MM.1S (cell line): Measurements from ENCODE around the gene NPSR1.

Experiments used
- DNase-seq: peaks from one replicate; pipeline ENCODE4 v3.0.0-alpha.2; 2015
- H2AFZ ChIP-seq: fragments of 300-600 bp; sonication (generic); 2 replicates; pipeline ENCODE4 v1.6.0; 2016; ENCODE audit warnings: antibody characterized with exemption, low read length
- H3F3A ChIP-seq: fragments of 300-600 bp; sonication (generic); 2 replicates; pipeline ENCODE4 v1.6.1; 2016; ENCODE audit warnings: mild to moderate bottlenecking, antibody characterized with exemption, low read length, moderate library complexity, mixed read lengths; ENCODE audit not compliant: insufficient read depth
- H3K27ac ChIP-seq: fragments of 300-600 bp; sonication (generic); 2 replicates; pipeline ENCODE4 v1.5.1; 2016; ENCODE audit warnings: mild to moderate bottlenecking, low read length
- H3K27me3 ChIP-seq: fragments of 300-600 bp; sonication (generic); replicated peaks from 2 replicates; pipeline ENCODE4 v1.6.0; 2016; ENCODE audit warnings: low read length; ENCODE audit not compliant: insufficient read depth
- H3K36me3 ChIP-seq: fragments of 300-600 bp; sonication (generic); replicated peaks from 2 replicates; pipeline ENCODE4 v1.6.1; 2016; ENCODE audit warnings: mild to moderate bottlenecking, low read length, mixed read lengths; ENCODE audit not compliant: insufficient read depth
- H3K4me1 ChIP-seq: fragments of 300-600 bp; sonication (generic); 2 replicates; pipeline ENCODE4 v1.6.1; 2016; ENCODE audit warnings: low read length, mixed read lengths
- H3K4me2 ChIP-seq: fragments of 300-600 bp; sonication (generic); 2 replicates; pipeline ENCODE4 v1.6.0; 2016; ENCODE audit warnings: low read depth, low read length
- H3K4me3 ChIP-seq: fragments of 300-600 bp; sonication (generic); 2 replicates; pipeline ENCODE4 v1.5.1; 2016; ENCODE audit warnings: low read length, mixed read lengths
- H3K79me2 ChIP-seq: fragments of 300-600 bp; sonication (generic); 2 replicates; pipeline ENCODE4 v1.6.1; 2016; ENCODE audit warnings: mixed run types, low read length, mixed read lengths
- H3K9ac ChIP-seq: fragments of 300-600 bp; sonication (generic); 2 replicates; pipeline ENCODE4 v1.6.1; 2016; ENCODE audit warnings: low read length, mixed read lengths
- H3K9me2 ChIP-seq: fragments of 300-600 bp; sonication (generic); replicated peaks from 2 replicates; pipeline ENCODE4 v1.6.1; 2016; ENCODE audit warnings: mild to moderate bottlenecking, low read length, mixed read lengths; ENCODE audit not compliant: insufficient read depth
- H3K9me3 ChIP-seq: fragments of 300-600 bp; sonication (generic); replicated peaks from 2 replicates; pipeline ENCODE4 v1.6.1; 2016; ENCODE audit warnings: mild to moderate bottlenecking, low read length, mixed read lengths; ENCODE audit not compliant: insufficient read depth
- H4K20me1 ChIP-seq: fragments of 300-600 bp; sonication (generic); 2 replicates; pipeline ENCODE4 v1.6.1; 2016; ENCODE audit warnings: mild to moderate bottlenecking, low read length, moderate library complexity, mixed read lengths; ENCODE audit not compliant: insufficient read depth
- EZH2 ChIP-seq: fragments of 300-600 bp; sonication (generic); optimal IDR thresholded peaks from 2 replicates; pipeline ENCODE3; 2017; ENCODE audit warnings: low read depth, mild to moderate bottlenecking, antibody characterized with exemption, low read length, mixed read lengths
- EZH2phosphoT487 ChIP-seq: fragments of 300-600 bp; sonication (generic); IDR thresholded peaks from 2 replicates; pipeline ENCODE4 v1.6.1; 2018; ENCODE audit warnings: antibody characterized with exemption, low read length
- TF ChIP-seq, protein P1 (sequence below): fragments of 300-600 bp; sonication (generic); IDR thresholded peaks from 2 replicates; pipeline ENCODE4 v1.5.1; 2016; ENCODE audit warnings: antibody characterized with exemption, low read length, mixed read lengths

NPSR1 gene

DNA sequence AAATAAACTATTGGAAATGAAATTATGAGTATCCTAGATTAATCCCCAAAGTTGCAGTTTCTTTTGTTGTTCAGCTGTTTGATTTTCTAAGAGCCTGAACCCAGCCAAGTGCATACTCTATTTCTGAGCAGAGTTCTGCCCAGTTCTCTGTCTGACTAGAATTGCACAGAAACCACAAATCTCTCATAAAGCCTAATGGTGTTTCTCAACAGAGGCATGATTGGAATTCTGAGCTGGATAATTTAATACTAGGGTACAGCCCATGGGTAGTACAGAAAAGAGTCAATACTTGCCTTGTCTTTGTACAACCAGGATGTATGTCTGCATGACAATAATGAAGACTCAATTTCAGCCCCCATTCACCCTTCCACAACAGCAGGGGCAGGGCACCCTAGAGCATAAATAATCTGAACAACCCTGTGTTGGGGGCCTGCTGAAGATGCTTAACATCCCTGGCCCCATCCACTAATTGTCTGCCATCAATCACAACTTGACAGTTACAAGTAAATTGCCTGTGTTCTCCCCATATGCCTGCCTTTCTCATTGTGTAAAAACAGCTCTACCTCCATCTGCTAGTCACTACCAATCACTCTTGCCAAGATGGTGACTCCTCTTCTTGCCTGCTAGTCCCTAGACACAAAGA lies 114.4 kb downstream of the NPSR1 start:
- Histone ChIP-seq H4K20me1 (no peaks in the 10 kb centered on the region), H3K9me3 (no peaks in the 10 kb centered on the region), H3F3A (no peaks in the 10 kb centered on the region), H3K27ac (no peak overlapping the region), H3K27me3 (no peaks in the 10 kb centered on the region), H3K4me2 (no peak overlapping the region), H3K36me3 (no peaks in the 10 kb centered on the region), H3K4me3 (no peak overlapping the region), H3K9ac (no peak overlapping the region), H3K79me2 (no peaks in the 10 kb centered on the region), H3K9me2 (no peaks in the 10 kb centered on the region), H3K4me1 (no peaks in the 10 kb centered on the region), H2AFZ (no peak overlapping the region)
- no peak for TF ChIP-seq EZH2phosphoT487
- TF ChIP-seq EZH2, result no peak
- TF ChIP-seq, protein P1, sequence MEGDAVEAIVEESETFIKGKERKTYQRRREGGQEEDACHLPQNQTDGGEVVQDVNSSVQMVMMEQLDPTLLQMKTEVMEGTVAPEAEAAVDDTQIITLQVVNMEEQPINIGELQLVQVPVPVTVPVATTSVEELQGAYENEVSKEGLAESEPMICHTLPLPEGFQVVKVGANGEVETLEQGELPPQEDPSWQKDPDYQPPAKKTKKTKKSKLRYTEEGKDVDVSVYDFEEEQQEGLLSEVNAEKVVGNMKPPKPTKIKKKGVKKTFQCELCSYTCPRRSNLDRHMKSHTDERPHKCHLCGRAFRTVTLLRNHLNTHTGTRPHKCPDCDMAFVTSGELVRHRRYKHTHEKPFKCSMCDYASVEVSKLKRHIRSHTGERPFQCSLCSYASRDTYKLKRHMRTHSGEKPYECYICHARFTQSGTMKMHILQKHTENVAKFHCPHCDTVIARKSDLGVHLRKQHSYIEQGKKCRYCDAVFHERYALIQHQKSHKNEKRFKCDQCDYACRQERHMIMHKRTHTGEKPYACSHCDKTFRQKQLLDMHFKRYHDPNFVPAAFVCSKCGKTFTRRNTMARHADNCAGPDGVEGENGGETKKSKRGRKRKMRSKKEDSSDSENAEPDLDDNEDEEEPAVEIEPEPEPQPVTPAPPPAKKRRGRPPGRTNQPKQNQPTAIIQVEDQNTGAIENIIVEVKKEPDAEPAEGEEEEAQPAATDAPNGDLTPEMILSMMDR, result no peak
- DNase-seq, result no peak

DNA sequence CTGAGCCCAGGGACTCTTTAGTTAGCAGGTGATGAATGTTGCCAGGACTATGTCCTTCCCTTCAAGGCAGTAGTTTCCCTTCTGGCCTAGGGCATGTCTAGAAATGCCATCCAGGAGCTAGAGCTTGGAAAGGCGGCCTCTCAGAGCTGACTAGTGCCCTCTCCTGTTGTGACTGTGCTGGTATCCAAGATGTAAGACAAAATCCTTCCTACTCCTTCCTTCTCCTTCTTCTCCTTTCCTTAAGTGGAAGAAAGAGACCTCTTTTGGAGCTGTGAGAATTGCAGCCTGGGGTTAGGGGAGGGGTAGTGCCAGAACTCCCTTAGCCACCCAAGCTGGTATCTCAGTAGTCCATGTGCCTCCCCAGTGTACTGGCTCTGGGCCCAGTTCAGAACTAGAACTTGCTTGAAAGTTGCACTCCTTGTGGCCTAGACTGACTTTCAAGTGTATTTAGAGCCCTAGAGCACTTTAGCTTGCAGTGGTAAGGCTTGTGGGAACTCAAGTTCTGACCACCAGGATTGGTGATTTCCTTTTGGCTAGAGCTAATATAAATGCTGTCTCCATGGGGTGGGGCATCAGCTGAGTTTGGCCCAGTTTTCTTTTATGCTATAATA lies 118.8 kb downstream of the NPSR1 start:
- Histone ChIP-seq H2AFZ (no peak overlapping the region), H3K27ac (no peak overlapping the region), H3K79me2 (no peaks in the 10 kb centered on the region), H3K9me2 (no peaks in the 10 kb centered on the region), H3K36me3 (no peaks in the 10 kb centered on the region), H3F3A (no peaks in the 10 kb centered on the region), H3K4me3 (no peak overlapping the region), H3K4me2 (no peak overlapping the region), H3K9ac (no peak overlapping the region), H3K9me3 (no peaks in the 10 kb centered on the region), H3K4me1 (no peaks in the 10 kb centered on the region), H3K27me3 (no peaks in the 10 kb centered on the region), H4K20me1 (no peaks in the 10 kb centered on the region)
- no peak for DNase-seq
- TF ChIP-seq EZH2phosphoT487 (no peak), EZH2 (no peak)

DNA sequence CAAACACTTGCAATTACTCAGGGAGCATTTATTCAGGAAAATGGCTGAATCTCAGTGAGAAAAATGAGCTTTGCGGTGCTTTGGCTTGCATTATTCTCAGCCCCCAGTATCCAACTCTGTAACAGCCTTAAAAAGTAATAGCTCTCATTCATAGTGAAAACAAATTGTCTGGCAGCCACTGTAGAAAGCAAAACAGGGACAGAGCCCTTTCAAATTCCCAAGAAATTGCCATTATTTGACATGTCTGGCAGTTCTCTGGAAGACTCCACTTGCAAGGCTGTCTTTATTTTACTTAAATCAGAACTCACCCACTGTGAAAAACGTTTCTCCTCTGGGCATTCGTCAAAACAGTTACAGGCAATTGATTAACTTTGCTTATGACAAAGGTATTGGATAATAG lies 122.5 kb downstream of the NPSR1 start:
- H4K20me1 ChIP-seq, result no peaks in the 10 kb centered on the region
- H3F3A ChIP-seq, result no peaks in the 10 kb centered on the region
- no peak overlapping the region for H2AFZ ChIP-seq
- no peaks in the 10 kb centered on the region for H3K36me3 ChIP-seq
- no peak overlapping the region for H3K4me3 ChIP-seq
- no peak overlapping the region for H3K27ac ChIP-seq
- no peaks in the 10 kb centered on the region for H3K9me2 ChIP-seq
- DNase-seq, result no peak
- no peak overlapping the region for H3K4me2 ChIP-seq
- no peaks in the 10 kb centered on the region for H3K79me2 ChIP-seq
- no peaks in the 10 kb centered on the region for H3K9me3 ChIP-seq
- no peak overlapping the region for H3K9ac ChIP-seq
- H3K4me1 ChIP-seq, result no peaks in the 10 kb centered on the region
- no peaks in the 10 kb centered on the region for H3K27me3 ChIP-seq
- no peak for TF ChIP-seq EZH2phosphoT487
- TF ChIP-seq EZH2, result no peak
- TF ChIP-seq, protein P1, result no peak

DNA sequence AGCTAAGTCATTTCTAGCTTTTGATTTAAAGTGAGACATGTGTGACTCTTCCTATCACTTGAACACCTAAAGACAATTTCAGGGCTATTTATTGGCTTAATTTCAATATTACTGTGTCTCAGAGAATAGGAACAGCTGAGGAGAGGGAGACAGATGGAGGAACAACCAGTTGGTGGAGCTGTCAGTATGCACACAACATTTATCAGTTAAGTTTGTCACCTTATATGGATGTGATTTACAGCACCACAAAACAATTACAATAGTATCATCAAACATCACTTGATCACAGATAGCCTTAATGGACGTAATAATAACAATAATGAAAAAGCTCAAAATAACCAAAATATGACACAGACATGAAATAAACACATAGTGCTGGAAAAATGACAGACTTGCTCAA lies 129.6 kb downstream of the NPSR1 start:
- no peak for DNase-seq
- no peaks in the 10 kb centered on the region for H3F3A ChIP-seq
- no peak overlapping the region for H3K4me3 ChIP-seq
- H3K79me2 ChIP-seq, result no peaks in the 10 kb centered on the region
- no peaks in the 10 kb centered on the region for H3K9me3 ChIP-seq
- TF ChIP-seq, protein P1, result no peak
- TF ChIP-seq EZH2phosphoT487 (no peak), EZH2 (no peak)
- no peaks in the 10 kb centered on the region for H3K27me3 ChIP-seq
- no peaks in the 10 kb centered on the region for H4K20me1 ChIP-seq
- H3K27ac ChIP-seq, result no peak overlapping the region
- no peaks in the 10 kb centered on the region for H3K9me2 ChIP-seq
- H3K36me3 ChIP-seq, result no peaks in the 10 kb centered on the region
- H3K4me1 ChIP-seq, result no peaks in the 10 kb centered on the region
- no peak overlapping the region for H3K9ac ChIP-seq
- no peak overlapping the region for H3K4me2 ChIP-seq
- H2AFZ ChIP-seq, result no peak overlapping the region
